ENCODE data around the gene MOB3B. TPM values are rescaled to one million over a fixed set of nuclear protein-coding genes. Genes with fewer than 3 reads are reported as not detected.

Gene MOB3B
- total RNA-seq, 1 experiment from 2014 or later: 0.19 TPM

DNA sequence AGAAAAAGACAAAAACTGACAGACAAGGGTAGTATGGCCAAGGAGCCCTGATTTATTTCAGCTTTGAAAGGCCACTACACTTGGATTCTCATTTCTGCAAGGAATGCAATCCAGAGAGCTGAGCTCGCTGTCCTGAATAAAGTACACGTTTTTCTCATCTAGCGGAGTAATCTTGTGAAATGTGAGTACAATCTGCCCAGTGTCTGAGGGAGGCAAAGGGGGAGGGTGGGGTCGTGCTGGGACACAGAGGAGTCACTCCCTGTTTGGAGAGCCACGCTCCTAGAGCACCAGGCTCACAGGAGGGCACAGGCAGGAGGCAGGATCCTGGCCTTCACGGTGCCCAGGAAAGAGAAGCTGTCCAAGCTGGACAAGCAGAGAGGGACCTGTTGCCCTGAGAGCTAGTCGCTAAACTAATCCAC, 56.5 kb downstream of the MOB3B start:
- no peak for DNase-seq (ENCODE audit: low spot score)
- intact Hi-C loops (cut with micrococcal nuclease; ENCODE audit: unreplicated experiment): no loop called here
- BruUV-seq (replicated peaks): no TSS peak
- no peak overlapping the region for H3K4me3 ChIP-seq (ENCODE audit: low read depth, low read length, poor library complexity, severe bottlenecking)
- H3K27ac ChIP-seq (ENCODE audit: low read depth, low read length, poor library complexity, severe bottlenecking): no peak overlapping the region
- no peaks in the 10 kb centered on the region for H3K4me1 ChIP-seq (ENCODE audit: insufficient read depth, low read length, poor library complexity, severe bottlenecking)
- no peaks in the 10 kb centered on the region for H3K27me3 ChIP-seq (replicated peaks; ENCODE audit: insufficient read depth, low read depth, low read length, poor library complexity)
- no peaks in the 10 kb centered on the region for H3K36me3 ChIP-seq (ENCODE audit: insufficient read depth, low read length, poor library complexity, severe bottlenecking)
- TF ChIP-seq EZH2 (IDR thresholded peaks at IDR 0.05; ENCODE audit: borderline replicate concordance, low read depth, low read length, poor library complexity, severe bottlenecking): no peak
- TF ChIP-seq, protein P1, sequence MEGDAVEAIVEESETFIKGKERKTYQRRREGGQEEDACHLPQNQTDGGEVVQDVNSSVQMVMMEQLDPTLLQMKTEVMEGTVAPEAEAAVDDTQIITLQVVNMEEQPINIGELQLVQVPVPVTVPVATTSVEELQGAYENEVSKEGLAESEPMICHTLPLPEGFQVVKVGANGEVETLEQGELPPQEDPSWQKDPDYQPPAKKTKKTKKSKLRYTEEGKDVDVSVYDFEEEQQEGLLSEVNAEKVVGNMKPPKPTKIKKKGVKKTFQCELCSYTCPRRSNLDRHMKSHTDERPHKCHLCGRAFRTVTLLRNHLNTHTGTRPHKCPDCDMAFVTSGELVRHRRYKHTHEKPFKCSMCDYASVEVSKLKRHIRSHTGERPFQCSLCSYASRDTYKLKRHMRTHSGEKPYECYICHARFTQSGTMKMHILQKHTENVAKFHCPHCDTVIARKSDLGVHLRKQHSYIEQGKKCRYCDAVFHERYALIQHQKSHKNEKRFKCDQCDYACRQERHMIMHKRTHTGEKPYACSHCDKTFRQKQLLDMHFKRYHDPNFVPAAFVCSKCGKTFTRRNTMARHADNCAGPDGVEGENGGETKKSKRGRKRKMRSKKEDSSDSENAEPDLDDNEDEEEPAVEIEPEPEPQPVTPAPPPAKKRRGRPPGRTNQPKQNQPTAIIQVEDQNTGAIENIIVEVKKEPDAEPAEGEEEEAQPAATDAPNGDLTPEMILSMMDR (conservative IDR thresholded peaks at IDR 0.05; ENCODE audit: low read depth, low read length): no peak
- POLR2A ChIA-PET (ENCODE audit: low non-redundant PET): no interaction called here
- H3K9me3 ChIP-seq (ENCODE audit: low read depth, low read length, poor library complexity, severe bottlenecking): no peaks in the 10 kb centered on the region
- CTCF ChIA-PET: no interaction called here

DNA sequence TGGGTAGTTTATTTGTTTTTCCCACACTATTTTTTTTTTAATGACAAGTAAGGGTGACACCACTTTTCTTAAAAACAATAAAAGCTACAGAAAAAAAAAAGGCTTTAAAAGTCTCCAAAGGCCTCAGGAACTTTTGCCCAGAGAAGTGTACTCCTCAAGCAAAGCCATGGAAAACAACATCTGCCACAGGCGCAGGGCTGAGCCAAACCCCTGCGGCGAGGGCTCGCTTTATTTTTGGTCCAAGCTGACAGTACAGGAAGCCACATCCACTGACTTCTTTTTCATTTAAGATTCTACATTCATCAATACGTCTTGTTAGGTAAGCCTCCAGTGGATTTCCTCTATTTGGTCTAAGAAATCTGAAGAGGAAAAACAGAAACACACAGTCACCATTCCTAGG, 57.4 kb downstream of the MOB3B start:
- no peak for TF ChIP-seq EZH2 (IDR thresholded peaks at IDR 0.05; ENCODE audit: borderline replicate concordance, low read depth, low read length, poor library complexity, severe bottlenecking)
- DNase-seq (ENCODE audit: low spot score): no peak
- ChIA-PET POLR2A (ENCODE audit: low non-redundant PET) (no interaction called here), CTCF (no interaction called here)
- Histone ChIP-seq H3K4me1 (ENCODE audit: insufficient read depth, low read length, poor library complexity, severe bottlenecking) (no peaks in the 10 kb centered on the region), H3K9me3 (ENCODE audit: low read depth, low read length, poor library complexity, severe bottlenecking) (no peaks in the 10 kb centered on the region), H3K4me3 (ENCODE audit: low read depth, low read length, poor library complexity, severe bottlenecking) (no peak overlapping the region), H3K27ac (ENCODE audit: low read depth, low read length, poor library complexity, severe bottlenecking) (no peak overlapping the region), H3K27me3 (replicated peaks; ENCODE audit: insufficient read depth, low read depth, low read length, poor library complexity) (no peaks in the 10 kb centered on the region), H3K36me3 (ENCODE audit: insufficient read depth, low read length, poor library complexity, severe bottlenecking) (no peaks in the 10 kb centered on the region)
- BruUV-seq (replicated peaks): no TSS peak
- intact Hi-C loops (cut with micrococcal nuclease; ENCODE audit: unreplicated experiment): no loop called here

DNA sequence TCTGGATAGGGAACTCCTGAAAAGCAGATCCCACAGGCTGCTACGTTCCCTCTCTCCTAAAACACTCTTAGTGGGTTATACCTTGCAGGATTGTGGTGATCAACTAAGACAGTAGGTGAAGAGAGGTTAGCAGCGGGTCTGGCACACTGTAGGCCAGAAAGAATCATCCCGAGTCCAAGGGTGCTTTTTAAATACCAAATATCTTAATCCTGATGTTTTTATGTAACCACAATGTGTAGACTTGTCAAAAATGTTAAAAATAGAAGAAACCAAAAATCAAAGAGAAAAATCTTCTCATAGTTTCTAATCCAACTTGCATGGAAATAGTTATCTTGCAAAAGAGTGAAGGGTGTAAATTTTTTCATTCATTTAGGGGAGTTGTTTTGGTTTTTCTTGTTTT, 57.8 kb downstream of the MOB3B start:
- no peak for DNase-seq (ENCODE audit: low spot score)
- ChIA-PET CTCF (no interaction called here), POLR2A (ENCODE audit: low non-redundant PET) (no interaction called here)
- H3K27me3 ChIP-seq (replicated peaks; ENCODE audit: insufficient read depth, low read depth, low read length, poor library complexity): no peaks in the 10 kb centered on the region
- H3K27ac ChIP-seq (ENCODE audit: low read depth, low read length, poor library complexity, severe bottlenecking): no peak overlapping the region
- no peak overlapping the region for H3K4me3 ChIP-seq (ENCODE audit: low read depth, low read length, poor library complexity, severe bottlenecking)
- H3K36me3 ChIP-seq (ENCODE audit: insufficient read depth, low read length, poor library complexity, severe bottlenecking): no peaks in the 10 kb centered on the region
- H3K4me1 ChIP-seq (ENCODE audit: insufficient read depth, low read length, poor library complexity, severe bottlenecking): no peaks in the 10 kb centered on the region
- TF ChIP-seq EZH2 (IDR thresholded peaks at IDR 0.05; ENCODE audit: borderline replicate concordance, low read depth, low read length, poor library complexity, severe bottlenecking): no peak
- TF ChIP-seq, protein P1 (conservative IDR thresholded peaks at IDR 0.05; ENCODE audit: low read depth, low read length): no peak
- intact Hi-C loops (cut with micrococcal nuclease; ENCODE audit: unreplicated experiment): no loop called here
- no TSS peak for BruUV-seq (replicated peaks)
- H3K9me3 ChIP-seq (ENCODE audit: low read depth, low read length, poor library complexity, severe bottlenecking): no peaks in the 10 kb centered on the region

DNA sequence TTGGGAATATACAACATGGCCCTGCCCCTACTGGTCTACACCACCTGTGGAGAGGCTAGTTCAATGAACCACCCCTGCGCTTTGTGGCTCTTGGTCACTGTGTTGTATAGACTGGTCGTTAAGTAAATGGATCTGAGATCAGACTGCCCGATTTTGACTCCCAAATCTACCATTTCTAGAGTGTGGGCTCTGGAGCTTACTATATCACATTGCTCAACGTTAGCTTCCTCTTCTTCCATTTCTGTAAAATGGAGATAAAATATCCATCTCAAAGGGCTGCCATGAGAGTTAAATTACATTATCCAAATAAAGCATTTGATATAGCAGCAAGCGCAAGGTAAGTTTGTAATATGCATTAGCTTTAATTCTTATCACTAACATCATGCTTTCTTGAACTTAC, 58.2 kb downstream of the MOB3B start:
- Histone ChIP-seq H3K36me3 (ENCODE audit: insufficient read depth, low read length, poor library complexity, severe bottlenecking) (no peaks in the 10 kb centered on the region), H3K4me1 (ENCODE audit: insufficient read depth, low read length, poor library complexity, severe bottlenecking) (no peaks in the 10 kb centered on the region), H3K4me3 (ENCODE audit: low read depth, low read length, poor library complexity, severe bottlenecking) (no peak overlapping the region), H3K27me3 (replicated peaks; ENCODE audit: insufficient read depth, low read depth, low read length, poor library complexity) (no peaks in the 10 kb centered on the region), H3K9me3 (ENCODE audit: low read depth, low read length, poor library complexity, severe bottlenecking) (no peaks in the 10 kb centered on the region), H3K27ac (ENCODE audit: low read depth, low read length, poor library complexity, severe bottlenecking) (no peak overlapping the region)
- intact Hi-C loops (cut with micrococcal nuclease; ENCODE audit: unreplicated experiment): no loop called here
- POLR2A ChIA-PET (ENCODE audit: low non-redundant PET): no interaction called here
- BruUV-seq (replicated peaks): no TSS peak
- no peak for TF ChIP-seq EZH2 (IDR thresholded peaks at IDR 0.05; ENCODE audit: borderline replicate concordance, low read depth, low read length, poor library complexity, severe bottlenecking)
- TF ChIP-seq, protein P1 (conservative IDR thresholded peaks at IDR 0.05; ENCODE audit: low read depth, low read length): no peak
- CTCF ChIA-PET: no interaction called here
- no peak for DNase-seq (ENCODE audit: low spot score)
